ENCODE measurements around the gene TKTL1.

Gene TKTL1

GRCh38 chrX:154368630-154369448, 73.2 kb downstream of the TKTL1 start:
- 23% methylated on average over 7 of the region's 16 CpGs for WGBS (ENCODE audit: insufficient coverage)
- peaks cover 3 to 42% (median 38%) of the 10 kb centered on the region in 4 experiments for H3K4me1 ChIP-seq (ENCODE audit: control extremely low read depth in 1 of 4, control insufficient read depth in 4 of 4, insufficient read depth in 4 of 4, low read length in 3 of 4)
- peaks cover 0 to 9% (median 0%) of the 10 kb centered on the region in 5 experiments for H3K27me3 ChIP-seq (replicated peaks in 2 of 5; ENCODE audit: control insufficient read depth in 4 of 5, insufficient read depth in 5 of 5, low read length in 4 of 5)
- H3K27ac ChIP-seq (ENCODE audit: insufficient read depth in 1 of 2, low read depth in 1 of 2, low read length in 2 of 2, poor library complexity in 1 of 2, severe bottlenecking in 2 of 2): peak overlapping the region; percentile 54 to 85
- H3K9me3 ChIP-seq (ENCODE audit: control extremely low read depth in 1 of 5, control insufficient read depth in 4 of 5, insufficient read depth in 2 of 5, low read depth in 1 of 5, low read length in 4 of 5): no peaks in the 10 kb centered on the region
- CTCF ChIA-PET: no interaction called here
- peaks cover 0 to 41% (median 25%) of the 10 kb centered on the region in 4 experiments for H3K36me3 ChIP-seq (ENCODE audit: control insufficient read depth in 4 of 4, insufficient read depth in 4 of 4, low read length in 3 of 4)
- H3K4me3 ChIP-seq (ENCODE audit: control insufficient read depth in 1 of 7, extremely low read depth in 1 of 7, insufficient read depth in 4 of 7, low read depth in 2 of 7, low read length in 6 of 7): peak overlapping the region in 6 of 7 experiments; percentile 2 to 89 (median 78)
- DNase-seq: peak; percentile 83 to 94 (median 92)
- POLR2A ChIA-PET: interaction anchor here (0.5 to 1.8 kb wide), 3 partner anchors 20 to 34 kb away, joined by 3 to 4 read pairs (median 3); no protein-coding TSS in a partner anchor

DNA sequence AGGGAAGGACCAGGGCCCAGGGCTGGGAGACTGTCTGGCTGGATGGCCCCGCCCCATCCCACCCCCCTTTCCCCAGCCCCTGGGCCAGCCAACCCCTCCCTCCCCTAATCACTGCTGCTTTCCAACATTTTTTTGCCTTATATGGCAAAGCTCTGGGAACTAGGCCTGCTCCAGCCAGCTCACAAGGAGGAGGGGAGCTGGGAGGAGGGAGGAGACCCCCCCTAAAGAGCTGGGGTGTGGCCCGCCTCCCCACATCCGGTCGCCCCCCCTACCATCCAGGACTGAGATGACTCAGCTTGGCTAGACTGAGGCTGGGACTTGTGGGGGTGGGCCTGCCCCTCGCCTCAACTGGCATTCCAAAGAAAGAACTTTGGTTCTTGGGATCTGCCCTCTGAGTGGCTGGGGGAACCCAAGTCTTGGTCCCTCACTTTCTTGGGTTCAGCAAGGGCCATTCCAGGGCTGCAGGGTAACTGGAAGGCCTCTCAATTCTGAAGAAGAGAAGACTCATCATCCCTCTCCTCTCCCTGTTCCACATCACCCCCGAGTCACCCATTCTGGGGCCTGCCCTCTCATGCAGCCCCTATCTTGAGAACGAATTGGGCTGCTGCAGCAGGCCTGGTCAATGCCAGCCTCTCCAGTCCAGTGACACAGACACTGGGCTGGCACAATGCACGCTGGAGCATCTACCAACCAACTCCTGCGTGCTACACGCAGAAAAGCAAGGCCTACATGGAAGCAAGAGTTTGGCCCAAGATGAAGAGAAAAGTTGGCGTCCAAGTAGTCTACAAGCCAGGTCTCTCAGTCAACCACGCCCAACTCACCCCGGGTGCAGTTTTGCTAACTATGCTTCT, 74.1 kb downstream of the TKTL1 start:
- CTCF ChIA-PET: interaction anchor here (0.6 kb wide), 1 partner anchor 53 kb away, joined by 3 read pairs; no protein-coding TSS in a partner anchor
- WGBS (ENCODE audit: insufficient coverage): 57% methylated on average over 9 of the region's 13 CpGs
- H3K27me3 ChIP-seq (replicated peaks in 2 of 5; ENCODE audit: control insufficient read depth in 4 of 5, insufficient read depth in 5 of 5, low read length in 4 of 5): peaks cover 0 to 14% (median 0%) of the 10 kb centered on the region in 5 experiments
- POLR2A ChIA-PET: interaction anchor here (0.5 to 1.8 kb wide), 2 partner anchors 20 to 35 kb away, joined by 3 to 4 read pairs; no protein-coding TSS in a partner anchor
- no peaks in the 10 kb centered on the region for H3K9me3 ChIP-seq (ENCODE audit: control extremely low read depth in 1 of 5, control insufficient read depth in 4 of 5, insufficient read depth in 2 of 5, low read depth in 1 of 5, low read length in 4 of 5)
- H3K27ac ChIP-seq (ENCODE audit: insufficient read depth in 1 of 2, low read depth in 1 of 2, low read length in 2 of 2, poor library complexity in 1 of 2, severe bottlenecking in 2 of 2): peak overlapping the region; percentile 54 to 85
- H3K4me1 ChIP-seq (ENCODE audit: control extremely low read depth in 1 of 4, control insufficient read depth in 4 of 4, insufficient read depth in 4 of 4, low read length in 3 of 4): peaks cover 3 to 47% (median 42%) of the 10 kb centered on the region in 4 experiments
- peak overlapping the region; percentile 34 to 89 (median 77) for H3K4me3 ChIP-seq (ENCODE audit: control insufficient read depth in 1 of 7, extremely low read depth in 1 of 7, insufficient read depth in 4 of 7, low read depth in 2 of 7, low read length in 6 of 7)
- DNase-seq: peak in 2 of 3 donors; percentile 59 to 70
- H3K36me3 ChIP-seq (ENCODE audit: control insufficient read depth in 4 of 4, insufficient read depth in 4 of 4, low read length in 3 of 4): peaks cover 0 to 33% (median 21%) of the 10 kb centered on the region in 4 experiments

GRCh38 chrX:154370300-154371016, 74.9 kb downstream of the TKTL1 start:
- Histone ChIP-seq H3K4me1 (ENCODE audit: control extremely low read depth in 1 of 4, control insufficient read depth in 4 of 4, insufficient read depth in 4 of 4, low read length in 3 of 4) (peaks cover 3 to 52% (median 44%) of the 10 kb centered on the region in 4 experiments), H3K27me3 (replicated peaks in 2 of 5; ENCODE audit: control insufficient read depth in 4 of 5, insufficient read depth in 5 of 5, low read length in 4 of 5) (peaks cover 0 to 14% (median 0%) of the 10 kb centered on the region in 5 experiments), H3K36me3 (ENCODE audit: control insufficient read depth in 4 of 4, insufficient read depth in 4 of 4, low read length in 3 of 4) (peaks cover 0 to 25% (median 17%) of the 10 kb centered on the region in 4 experiments), H3K27ac (ENCODE audit: insufficient read depth in 1 of 2, low read depth in 1 of 2, low read length in 2 of 2, poor library complexity in 1 of 2, severe bottlenecking in 2 of 2) (peak overlapping the region; percentile 54 to 85), H3K9me3 (ENCODE audit: control extremely low read depth in 1 of 5, control insufficient read depth in 4 of 5, insufficient read depth in 2 of 5, low read depth in 1 of 5, low read length in 4 of 5) (no peaks in the 10 kb centered on the region), H3K4me3 (ENCODE audit: control insufficient read depth in 1 of 7, extremely low read depth in 1 of 7, insufficient read depth in 4 of 7, low read depth in 2 of 7, low read length in 6 of 7) (peak overlapping the region; percentile 34 to 89 (median 77))
- no peak for DNase-seq
- CTCF ChIA-PET: interaction anchor here (0.6 kb wide), 1 partner anchor 54 kb away, joined by 3 read pairs; no protein-coding TSS in a partner anchor
- POLR2A ChIA-PET: interaction anchor here (1.0 to 1.8 kb wide), 3 partner anchors 14 to 145 kb away, joined by 3 to 4 read pairs (median 4); partner anchors contain the start of gene FAM3A
- WGBS (ENCODE audit: insufficient coverage): 31% methylated on average over 57 of the region's 63 CpGs

DNA sequence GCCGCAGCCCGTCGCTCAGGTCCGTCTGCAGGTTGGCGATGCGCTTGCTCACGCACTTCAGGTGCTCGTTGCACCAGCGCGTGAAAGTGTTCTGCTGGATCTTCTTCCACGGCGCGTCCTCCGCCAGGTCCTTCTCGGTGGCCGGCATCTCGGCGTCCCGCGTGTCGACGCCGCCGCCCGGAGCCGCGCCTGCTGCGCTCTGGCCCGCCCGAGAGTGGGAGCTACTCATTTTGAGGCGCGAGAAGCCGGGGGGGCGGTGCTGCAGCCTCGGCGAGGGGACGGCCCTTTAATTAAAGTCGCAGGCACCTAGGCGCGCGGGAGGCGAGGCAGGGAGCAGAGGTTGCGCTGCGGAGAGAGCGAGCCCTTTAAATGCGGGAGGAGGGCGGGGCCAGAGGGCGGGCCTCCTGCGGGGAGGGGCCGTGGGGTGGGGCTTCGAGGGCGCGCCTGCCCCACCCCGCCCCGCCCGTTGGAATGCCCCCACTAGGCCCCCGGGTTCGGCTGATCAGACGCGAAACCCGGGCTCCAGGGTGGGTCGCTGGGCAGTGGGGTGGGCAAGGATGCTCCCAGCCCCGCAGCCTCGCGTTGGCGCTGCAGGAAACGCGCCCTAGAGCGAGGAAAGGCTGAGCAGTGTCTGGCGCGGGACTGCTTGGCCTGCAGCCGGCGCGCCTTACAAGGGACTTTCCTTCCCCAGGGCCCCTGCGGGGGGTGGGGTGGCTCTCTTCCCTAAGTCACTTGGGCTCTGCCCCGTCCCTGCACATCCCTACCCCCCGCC, 75.6 kb downstream of the TKTL1 start:
- peaks cover 0 to 14% (median 0%) of the 10 kb centered on the region in 5 experiments for H3K27me3 ChIP-seq (replicated peaks in 2 of 5; ENCODE audit: control insufficient read depth in 4 of 5, insufficient read depth in 5 of 5, low read length in 4 of 5)
- H3K4me1 ChIP-seq (ENCODE audit: control extremely low read depth in 1 of 4, control insufficient read depth in 4 of 4, insufficient read depth in 4 of 4, low read length in 3 of 4): peaks cover 3 to 52% (median 44%) of the 10 kb centered on the region in 4 experiments
- peak overlapping the region; percentile 34 to 89 (median 77) for H3K4me3 ChIP-seq (ENCODE audit: control insufficient read depth in 1 of 7, extremely low read depth in 1 of 7, insufficient read depth in 4 of 7, low read depth in 2 of 7, low read length in 6 of 7)
- ChIA-PET CTCF (no interaction called here), POLR2A (interaction anchor here (1.0 kb wide), 2 partner anchors 14 to 144 kb away, joined by 3 to 4 read pairs; partner anchors contain the start of gene FAM3A)
- no peaks in the 10 kb centered on the region for H3K9me3 ChIP-seq (ENCODE audit: control extremely low read depth in 1 of 5, control insufficient read depth in 4 of 5, insufficient read depth in 2 of 5, low read depth in 1 of 5, low read length in 4 of 5)
- DNase-seq: peak; percentile 87 to 91 (median 89)
- 39% methylated on average over 66 of the region's 77 CpGs for WGBS (ENCODE audit: insufficient coverage)
- peak overlapping the region in 1 of 2 experiments; percentile 85 for H3K27ac ChIP-seq (ENCODE audit: insufficient read depth in 1 of 2, low read depth in 1 of 2, low read length in 2 of 2, poor library complexity in 1 of 2, severe bottlenecking in 2 of 2)
- H3K36me3 ChIP-seq (ENCODE audit: control insufficient read depth in 4 of 4, insufficient read depth in 4 of 4, low read length in 3 of 4): peaks cover 0 to 18% (median 15%) of the 10 kb centered on the region in 4 experiments

DNA sequence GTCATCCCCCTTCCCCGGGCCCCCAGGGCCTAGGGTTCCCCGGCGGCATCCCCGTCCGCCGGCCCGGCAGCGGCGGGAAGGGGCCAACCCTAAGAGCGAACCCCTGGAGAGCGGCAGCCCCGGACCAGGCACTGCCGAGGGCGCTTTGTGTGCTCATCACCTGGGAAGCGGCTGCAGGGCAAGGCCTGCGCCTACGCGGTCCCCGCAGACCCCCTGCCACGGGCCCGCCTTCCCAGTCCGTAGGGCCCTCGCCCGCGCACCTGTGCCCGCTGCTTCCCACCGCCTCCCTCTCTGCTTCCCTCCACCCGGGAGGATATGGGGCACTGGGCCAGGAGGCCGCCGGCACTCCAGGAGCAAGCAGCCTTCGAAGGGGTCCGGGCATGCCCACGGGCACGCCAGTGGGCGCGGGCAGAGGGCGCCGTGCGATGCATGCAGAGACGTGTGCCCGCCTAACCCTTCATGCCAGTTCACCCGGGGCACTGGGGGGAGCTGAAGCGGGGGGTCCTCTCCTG, 76.2 kb downstream of the TKTL1 start:
- Histone ChIP-seq H3K27ac (ENCODE audit: insufficient read depth in 1 of 2, low read depth in 1 of 2, low read length in 2 of 2, poor library complexity in 1 of 2, severe bottlenecking in 2 of 2) (no peak overlapping the region), H3K36me3 (ENCODE audit: control insufficient read depth in 4 of 4, insufficient read depth in 4 of 4, low read length in 3 of 4) (peaks cover 0 to 12% (median 9%) of the 10 kb centered on the region in 4 experiments), H3K27me3 (replicated peaks in 2 of 5; ENCODE audit: control insufficient read depth in 4 of 5, insufficient read depth in 5 of 5, low read length in 4 of 5) (peaks cover 0 to 14% (median 0%) of the 10 kb centered on the region in 5 experiments), H3K9me3 (ENCODE audit: control extremely low read depth in 1 of 5, control insufficient read depth in 4 of 5, insufficient read depth in 2 of 5, low read depth in 1 of 5, low read length in 4 of 5) (no peaks in the 10 kb centered on the region), H3K4me3 (ENCODE audit: control insufficient read depth in 1 of 7, extremely low read depth in 1 of 7, insufficient read depth in 4 of 7, low read depth in 2 of 7, low read length in 6 of 7) (peak overlapping the region in 4 of 7 experiments; percentile 48 to 66 (median 54)), H3K4me1 (ENCODE audit: control extremely low read depth in 1 of 4, control insufficient read depth in 4 of 4, insufficient read depth in 4 of 4, low read length in 3 of 4) (peaks cover 3 to 51% (median 44%) of the 10 kb centered on the region in 4 experiments)
- WGBS (ENCODE audit: insufficient coverage): 44% methylated on average over 39 of the region's 43 CpGs
- no peak for DNase-seq
- CTCF ChIA-PET: no interaction called here
- POLR2A ChIA-PET: no interaction called here

Data from common myeloid progenitor, CD34-positive (primary cell).